ENCODE results near the gene C7orf57.

DNA sequence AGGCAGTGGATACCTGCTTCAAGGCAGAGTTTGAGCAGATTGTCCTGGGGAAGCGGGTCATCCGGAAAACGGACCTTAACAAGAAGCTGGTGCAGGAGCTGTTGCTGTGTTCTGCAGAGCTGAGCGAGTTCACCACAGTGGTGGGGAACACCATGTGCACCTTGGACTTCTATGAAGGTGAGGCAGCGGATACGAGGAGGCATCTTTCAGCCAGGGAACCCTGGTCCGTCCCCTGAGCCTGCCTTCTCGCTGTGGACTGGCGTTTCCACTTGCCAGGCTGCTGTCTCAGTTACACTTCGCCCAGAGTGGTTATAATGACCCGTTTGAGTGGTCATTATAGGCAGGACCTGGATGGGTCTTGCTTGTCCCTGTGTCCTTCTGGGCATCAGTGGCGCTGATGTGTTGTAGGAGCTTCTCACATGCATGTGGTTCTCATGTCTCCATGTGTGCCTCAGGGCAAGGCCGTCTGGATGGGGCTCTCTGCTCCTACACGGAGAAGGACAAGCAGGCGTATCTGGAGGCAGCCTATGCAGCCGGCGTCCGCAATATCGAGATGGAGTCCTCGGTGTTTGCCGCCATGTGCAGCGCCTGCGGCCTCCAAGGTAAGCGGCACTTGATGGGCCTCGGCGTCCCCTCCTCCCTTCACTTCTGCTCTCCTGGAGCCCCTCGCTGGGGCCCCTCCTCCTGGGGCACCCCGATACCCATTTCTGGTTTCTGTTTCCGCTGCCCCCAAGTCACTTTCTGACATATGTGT is 71.7 kb downstream of the C7orf57 start:
- TF ChIP-seq POLR2A (IDR thresholded peaks at IDR 0.05; ENCODE audit: borderline replicate concordance, extremely low read depth, insufficient read depth, insufficient read length) (no peak), YY1 (IDR thresholded peaks at IDR 0.05; ENCODE audit: extremely low read depth, insufficient replicate concordance, low read depth, low read length) (no peak), SIN3A (IDR thresholded peaks at IDR 0.05; ENCODE audit: low read depth) (no peak), ZFX (IDR thresholded peaks at IDR 0.05) (no peak), POLR2AphosphoS5 (IDR thresholded peaks at IDR 0.05; ENCODE audit: low read depth, low read length) (no peak), EZH2 (IDR thresholded peaks at IDR 0.05) (no peak), REST (IDR thresholded peaks at IDR 0.05; ENCODE audit: low read depth) (no peak), CBX3 (IDR thresholded peaks at IDR 0.05; ENCODE audit: low read depth) (no peak)
- TF ChIP-seq, protein P1, sequence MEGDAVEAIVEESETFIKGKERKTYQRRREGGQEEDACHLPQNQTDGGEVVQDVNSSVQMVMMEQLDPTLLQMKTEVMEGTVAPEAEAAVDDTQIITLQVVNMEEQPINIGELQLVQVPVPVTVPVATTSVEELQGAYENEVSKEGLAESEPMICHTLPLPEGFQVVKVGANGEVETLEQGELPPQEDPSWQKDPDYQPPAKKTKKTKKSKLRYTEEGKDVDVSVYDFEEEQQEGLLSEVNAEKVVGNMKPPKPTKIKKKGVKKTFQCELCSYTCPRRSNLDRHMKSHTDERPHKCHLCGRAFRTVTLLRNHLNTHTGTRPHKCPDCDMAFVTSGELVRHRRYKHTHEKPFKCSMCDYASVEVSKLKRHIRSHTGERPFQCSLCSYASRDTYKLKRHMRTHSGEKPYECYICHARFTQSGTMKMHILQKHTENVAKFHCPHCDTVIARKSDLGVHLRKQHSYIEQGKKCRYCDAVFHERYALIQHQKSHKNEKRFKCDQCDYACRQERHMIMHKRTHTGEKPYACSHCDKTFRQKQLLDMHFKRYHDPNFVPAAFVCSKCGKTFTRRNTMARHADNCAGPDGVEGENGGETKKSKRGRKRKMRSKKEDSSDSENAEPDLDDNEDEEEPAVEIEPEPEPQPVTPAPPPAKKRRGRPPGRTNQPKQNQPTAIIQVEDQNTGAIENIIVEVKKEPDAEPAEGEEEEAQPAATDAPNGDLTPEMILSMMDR (IDR thresholded peaks at IDR 0.05 in 2 of 3, conservative IDR thresholded peaks at IDR 0.05 in 1 of 3; ENCODE audit: borderline replicate concordance in 1 of 3, insufficient read depth in 1 of 3, low read depth in 2 of 3, low read length in 2 of 3): no peak

Measured in HCT116 (cell line).